Calu3 (cell line): Measurements from ENCODE around the gene PARD3. TPM values are rescaled to one million over a fixed set of nuclear protein-coding genes. Genes with fewer than 3 reads are reported as not detected.
A peak's percentile ranks its signal among the peaks of the same experiment; 100 is the strongest.

Experiments
- BruUV-seq: library from RNA; stranded (reverse); fragments of 400-500 nt; replicated peaks from 2 replicates; lab custom pipeline; 2021; lab: Mats Ljungman, UMichigan
- CTCF ChIA-PET: fragments of 300-600 bp; sonication (Branson Sonifier 250); formaldehyde crosslinking; loops from one replicate; lab custom pipeline; 2022; ENCODE audit warnings: antibody characterized with exemption; lab: Charles Lee
- DNase-seq: peaks from one replicate; pipeline ENCODE4 v3.0.0; 2022
- H3K27ac Mint-ChIP-seq: one replicate; pipeline ENCODE4 v1.8.0; 2022; ENCODE audit warnings: mixed read lengths; ENCODE audit not compliant: unreplicated experiment
- H3K27me3 Mint-ChIP-seq: one replicate; pipeline ENCODE4 v1.8.0; 2022; ENCODE audit warnings: mixed read lengths; ENCODE audit not compliant: unreplicated experiment
- H3K36me3 Mint-ChIP-seq: one replicate; pipeline ENCODE4 v1.8.0; 2022; ENCODE audit warnings: mild to moderate bottlenecking, moderate library complexity, mixed read lengths; ENCODE audit not compliant: insufficient read depth, unreplicated experiment
- H3K4me1 Mint-ChIP-seq: one replicate; pipeline ENCODE4 v1.8.0; 2022; ENCODE audit warnings: mild to moderate bottlenecking, low read depth, mixed read lengths; ENCODE audit not compliant: unreplicated experiment
- H3K4me3 Mint-ChIP-seq: one replicate; pipeline ENCODE4 v1.8.0; 2022; ENCODE audit warnings: mild to moderate bottlenecking, low read depth, moderate library complexity, mixed read lengths; ENCODE audit not compliant: unreplicated experiment
- H3K9me3 Mint-ChIP-seq: one replicate; pipeline ENCODE4 v1.8.0; 2022; ENCODE audit warnings: low read depth, mixed read lengths; ENCODE audit not compliant: unreplicated experiment
- CTCF ChIP-seq: fragments of 200-600 bp; IDR thresholded peaks from one replicate; pipeline ENCODE4 v1.8.0; 2022; ENCODE audit warnings: antibody characterized with exemption; ENCODE audit not compliant: unreplicated experiment
- intact Hi-C: fragments of 100-400 bp; cut with micrococcal nuclease; formaldehyde crosslinking; loops from one replicate; pipeline ENCODE4 v1.10.0; 2022; ENCODE audit not compliant: unreplicated experiment
- total RNA-seq: library from RNA; stranded (reverse); gene quantifications from 2 replicates; pipeline ENCODE4 v1.2.3, GENCODE V29; 2022

The PARD3 gene
- total RNA-seq, 1 experiment from 2014 or later: 62.4 TPM

- CTCF ChIA-PET: interaction anchor here (0.5 to 1.7 kb wide), 7 partner anchors 9 to 262 kb away, joined by 3 to 6 read pairs (median 4); no protein-coding TSS in a partner anchor
- DNase-seq: peak; percentile 43
- no peak overlapping the region for H3K4me3 Mint-ChIP-seq
- no peaks in the 10 kb centered on the region for H3K9me3 Mint-ChIP-seq
- no TSS peak for BruUV-seq
- H3K27ac Mint-ChIP-seq: no peak overlapping the region
- peak; percentile 49 for TF ChIP-seq CTCF
- H3K27me3 Mint-ChIP-seq: no peaks in the 10 kb centered on the region
- intact Hi-C loops: loop anchor here (5.0 kb wide), 1 partner anchor 41 kb away; no protein-coding TSS in a partner anchor
- H3K4me1 Mint-ChIP-seq: peaks cover 56% of the 10 kb centered on the region
- no peaks in the 10 kb centered on the region for H3K36me3 Mint-ChIP-seq
These were observed 91.3 kb downstream of the PARD3 start for GRCh38 chr10:34723750-34724149.

GRCh38 chr10:34722404-34722803, 92.7 kb downstream of the PARD3 start:
- H3K4me1 Mint-ChIP-seq: peaks cover 51% of the 10 kb centered on the region
- intact Hi-C loops: loop anchor here (5.0 kb wide), 1 partner anchor 40 kb away; no protein-coding TSS in a partner anchor
- TF ChIP-seq CTCF: no peak
- no peak overlapping the region for H3K27ac Mint-ChIP-seq
- no TSS peak for BruUV-seq
- CTCF ChIA-PET: no interaction called here
- no peaks in the 10 kb centered on the region for H3K36me3 Mint-ChIP-seq
- DNase-seq: no peak
- H3K27me3 Mint-ChIP-seq: no peaks in the 10 kb centered on the region
- H3K4me3 Mint-ChIP-seq: no peak overlapping the region
- no peaks in the 10 kb centered on the region for H3K9me3 Mint-ChIP-seq

GRCh38 chr10:34721208-34721840, 93.8 kb downstream of the PARD3 start:
- Mint-ChIP-seq H3K27me3 (no peaks in the 10 kb centered on the region), H3K4me3 (peak overlapping the region; percentile 24)
- intact Hi-C loops: loop anchor here (5.0 kb wide), 1 partner anchor 39 kb away; no protein-coding TSS in a partner anchor

GRCh38 chr10:34719746-34720145, 95.3 kb downstream of the PARD3 start:
- H3K4me1 Mint-ChIP-seq: peaks cover 52% of the 10 kb centered on the region
- H3K27ac Mint-ChIP-seq: no peak overlapping the region
- no peak for DNase-seq
- H3K36me3 Mint-ChIP-seq: no peaks in the 10 kb centered on the region
- no peak for TF ChIP-seq CTCF
- no peak overlapping the region for H3K4me3 Mint-ChIP-seq
- no peaks in the 10 kb centered on the region for H3K27me3 Mint-ChIP-seq
- CTCF ChIA-PET: interaction anchor here (0.6 kb wide), 2 partner anchors 35 to 371 kb away, joined by 4 read pairs; no protein-coding TSS in a partner anchor
- H3K9me3 Mint-ChIP-seq: no peaks in the 10 kb centered on the region
- no TSS peak for BruUV-seq
- intact Hi-C loops: loop anchor here (5.0 kb wide), 1 partner anchor 37 kb away; no protein-coding TSS in a partner anchor

More at GRCh38 chr10:34721208-34721840, 93.8 kb downstream of the PARD3 start:
- peak overlapping the region; percentile 70 for H3K27ac Mint-ChIP-seq
- no peak for TF ChIP-seq CTCF
- no TSS peak for BruUV-seq
- H3K36me3 Mint-ChIP-seq: no peaks in the 10 kb centered on the region
- H3K4me1 Mint-ChIP-seq: peaks cover 53% of the 10 kb centered on the region
- DNase-seq: peak; percentile 62
- CTCF ChIA-PET: interaction anchor here (0.8 to 1.1 kb wide), 5 partner anchors 11 to 273 kb away, joined by 3 to 11 read pairs (median 3); no protein-coding TSS in a partner anchor
- no peaks in the 10 kb centered on the region for H3K9me3 Mint-ChIP-seq
